ENCODE data around the gene RPS5.

- TF ChIP-seq CTCF (IDR thresholded peaks at IDR 0.05; ENCODE audit: borderline replicate concordance, extremely low read depth, low read length, poor library complexity, severe bottlenecking), result no peak
- TF ChIP-seq EZH2 (IDR thresholded peaks at IDR 0.05; ENCODE audit: borderline replicate concordance, low read depth, low read length, severe bottlenecking), result no peak
Observed at GRCh38 chr19:58393725-58394033, 6.6 kb downstream of the RPS5 start.
